Liver (tissue), 9 donors: Measurements from ENCODE around the gene NAV2. TPM values are rescaled to one million over a fixed set of nuclear protein-coding genes. Genes with fewer than 3 reads are reported as not detected.

Experiments
- DNase-seq: peaks from one replicate; pipeline ENCODE4 v3.0.0-alpha.2; 2017; ENCODE audit warnings: low spot score
- H3K27ac ChIP-seq, 2 donors: one replicate each; pipeline ENCODE4 v1.7.0; 2013; ENCODE audit warnings: inconsistent platforms in 2 of 2, low read length in 2 of 2, control low read depth in 1 of 2, low read depth in 1 of 2, mild to moderate bottlenecking in 1 of 2
- H3K27me3 ChIP-seq, 4 donors: one replicate each; pipeline versions ENCODE4 v1.6.1 to v1.7.0; 2013; ENCODE audit warnings: low read length in 3 of 4, inconsistent platforms in 1 of 4, mild to moderate bottlenecking in 1 of 4, moderate library complexity in 1 of 4; ENCODE audit not compliant: control insufficient read depth in 4 of 4, insufficient read depth in 4 of 4
- H3K36me3 ChIP-seq, 4 donors: one replicate each; pipeline versions ENCODE4 v1.6.1 to v1.7.0; 2013; ENCODE audit warnings: low read length in 3 of 4, mild to moderate bottlenecking in 3 of 4, low read depth in 1 of 4, moderate library complexity in 1 of 4; ENCODE audit not compliant: control insufficient read depth in 4 of 4, insufficient read depth in 3 of 4
- H3K4me1 ChIP-seq, 4 donors: one replicate each; pipeline versions ENCODE4 v1.6.1 to v1.7.0; 2013; ENCODE audit warnings: low read length in 3 of 4, mild to moderate bottlenecking in 3 of 4, moderate library complexity in 1 of 4; ENCODE audit not compliant: control insufficient read depth in 4 of 4, insufficient read depth in 4 of 4
- H3K4me3 ChIP-seq, 3 donors: one replicate each; pipeline versions ENCODE4 v1.6.1 to v1.7.0; 2013; ENCODE audit warnings: low read length in 3 of 3, control low read depth in 1 of 3, low read depth in 1 of 3, mild to moderate bottlenecking in 1 of 3
- H3K9ac ChIP-seq, 2 donors: one replicate each; pipeline ENCODE4 v1.7.0; 2013; ENCODE audit warnings: low read length in 2 of 2, mild to moderate bottlenecking in 2 of 2, moderate library complexity in 2 of 2, control low read depth in 1 of 2, low read depth in 1 of 2
- H3K9me3 ChIP-seq, 4 donors: one replicate each; pipeline versions ENCODE4 v1.6.1 to v1.7.0; 2013; ENCODE audit warnings: low read length in 3 of 4; ENCODE audit not compliant: control insufficient read depth in 4 of 4
- EGR1 ChIP-seq, 2 donors: IDR thresholded peaks; 2 replicates each; pipeline ENCODE4 v1.6.1; 2016 to 2018; ENCODE audit warnings: antibody characterized with exemption in 2 of 2, low read depth in 2 of 2
- FOXA1 ChIP-seq: IDR thresholded peaks from 2 replicates; pipeline ENCODE4 v1.6.1; 2016; ENCODE audit warnings: antibody characterized with exemption
- FOXA2 ChIP-seq: IDR thresholded peaks from 2 replicates; pipeline ENCODE4 v1.6.1; 2016; ENCODE audit warnings: antibody characterized with exemption
- GABPA ChIP-seq, 2 donors: IDR thresholded peaks in 1 of 2; conservative IDR thresholded peaks in 1 of 2; 2 replicates each; pipeline ENCODE4 v1.6.1; 2016; ENCODE audit warnings: antibody characterized with exemption in 2 of 2, mild to moderate bottlenecking in 1 of 2, moderate library complexity in 1 of 2
- HNF4A ChIP-seq, 2 donors: conservative IDR thresholded peaks; 2 replicates each; pipeline ENCODE4 v1.6.1; 2016; ENCODE audit warnings: antibody characterized with exemption in 2 of 2, mild to moderate bottlenecking in 2 of 2
- HNF4G ChIP-seq: IDR thresholded peaks from 2 replicates; pipeline ENCODE4 v1.6.1; 2016; ENCODE audit warnings: antibody characterized with exemption
- JUND ChIP-seq, 2 donors: IDR thresholded peaks; 2 replicates each; pipeline ENCODE4 v1.6.1; 2016; ENCODE audit warnings: antibody characterized with exemption in 2 of 2
- RAD21 ChIP-seq, 2 donors: IDR thresholded peaks; 2 replicates each; pipeline ENCODE4 v1.6.1; 2016; ENCODE audit warnings: antibody characterized with exemption in 2 of 2, mild to moderate bottlenecking in 2 of 2
- RXRA ChIP-seq, 2 donors: IDR thresholded peaks; 2 replicates each; pipeline ENCODE4 v1.6.1; 2017 to 2018; ENCODE audit warnings: antibody characterized with exemption in 2 of 2, mild to moderate bottlenecking in 1 of 2
- SP1 ChIP-seq: IDR thresholded peaks from 2 replicates; pipeline ENCODE4 v1.6.1; 2018; ENCODE audit warnings: antibody characterized with exemption, mild to moderate bottlenecking
- TAF1 ChIP-seq: conservative IDR thresholded peaks from 2 replicates; pipeline ENCODE4 v1.6.1; 2016; ENCODE audit warnings: antibody characterized with exemption, mild to moderate bottlenecking
- YY1 ChIP-seq: IDR thresholded peaks from 2 replicates; pipeline ENCODE4 v1.6.1; 2016; ENCODE audit warnings: antibody characterized with exemption, mild to moderate bottlenecking
- WGBS: extraction: QIAGEN DNeasy Blood & Tissue Kit; methylation state at CpG from one replicate; pipeline ENCODE4 v1.1.7; 2013; 5-methylcytosine and 5-hydroxymethylcytosine counted together
- polyA plus RNA-seq, 2 donors: library from polyadenylated mRNA; stranded (reverse) in 1 of 2; unstranded in 1 of 2; fragments of 200-250 nt in 1 of 2; fragments of >200 nt in 1 of 2; fragmentation: Nextera tagmentation in 1 of 2; extraction: Ambion mirVana in 1 of 2; gene quantifications; one replicate each; pipeline versions ENCODE4 v1.2.1 to v1.2.3, GENCODE V29; 2013 to 2015
- total RNA-seq, 2 donors: library from RNA; depleted of rRNA; stranded (reverse); fragments of >200 nt; gene quantifications; one replicate each; pipeline ENCODE4 v1.2.3, GENCODE V29; 2014
- TF ChIP-seq, protein P1 (sequence below): fragments of 150-350 bp; IDR thresholded peaks from 2 replicates; pipeline ENCODE4 v1.5.1; 2017; ENCODE audit warnings: improper control_type of control experiment, low read depth, low read length; ENCODE audit not compliant: missing input control
- TF ChIP-seq, protein P2 (sequence below): IDR thresholded peaks from 2 replicates; pipeline ENCODE4 v1.6.1; 2016; ENCODE audit warnings: antibody characterized with exemption
- TF ChIP-seq, protein P3 (sequence below): IDR thresholded peaks from 2 replicates; pipeline ENCODE4 v1.6.1; 2016; ENCODE audit warnings: antibody characterized with exemption
- TF ChIP-seq, protein P4 (sequence below): IDR thresholded peaks from 2 replicates; pipeline ENCODE4 v1.6.1; 2016; ENCODE audit warnings: antibody characterized with exemption, mild to moderate bottlenecking
- donor health status: healthy.
- donor health status: healthy.
- donor health status: healthy.
- donor health status: healthy.
- donor health status: healthy.

NAV2 gene
- total and polyA plus RNA-seq, 4 donors, result 6.3 to 20.5 (median 11.6) TPM

DNA sequence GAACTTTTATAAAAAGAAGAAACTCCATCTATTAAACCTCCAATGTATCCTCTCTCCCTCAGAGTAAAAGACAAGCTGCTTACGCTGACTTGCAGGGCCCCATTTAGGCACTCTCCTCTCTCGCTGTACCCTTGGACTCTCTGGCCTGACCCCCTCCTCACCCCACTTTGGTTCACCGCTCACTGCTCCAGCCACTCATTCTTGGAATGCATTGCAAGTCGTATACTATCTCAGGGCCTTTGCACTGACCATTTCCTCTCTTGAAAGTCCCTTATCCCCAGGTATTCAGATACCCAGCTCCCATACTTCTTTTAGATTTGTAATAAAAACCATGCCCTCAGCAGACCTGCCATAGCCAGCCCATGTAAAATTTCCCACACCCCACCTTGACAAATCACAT, 308.1 kb downstream of the NAV2 start:
- Histone ChIP-seq H3K36me3 (no peaks in the 10 kb centered on the region), H3K9ac (peak overlapping the region in 1 of 2 donors; percentile 87), H3K27ac (peak overlapping the region; percentile 70 to 81), H3K4me1 (peaks cover 2 to 48% (median 7%) of the 10 kb centered on the region in 4 donors), H3K9me3 (no peaks in the 10 kb centered on the region), H3K27me3 (no peaks in the 10 kb centered on the region), H3K4me3 (no peak overlapping the region)
- 79% methylated on average over 4 of the region's 4 CpGs for WGBS
- TF ChIP-seq TAF1 (no peak), SP1 (no peak), HNF4A (conservative IDR thresholded peaks at IDR 0.05) (no peak), HNF4G (no peak), JUND (IDR thresholded peaks at IDR 0.05) (no peak), YY1 (no peak), FOXA2 (no peak), RAD21 (IDR thresholded peaks at IDR 0.05) (no peak), FOXA1 (no peak), GABPA (IDR thresholded peaks at IDR 0.05 in 1 of 2, conservative IDR thresholded peaks at IDR 0.05 in 1 of 2) (no peak), EGR1 (IDR thresholded peaks at IDR 0.05; ENCODE audit: low read depth in 2 of 2) (no peak), RXRA (IDR thresholded peaks at IDR 0.05) (no peak)
- TF ChIP-seq, protein P1, sequence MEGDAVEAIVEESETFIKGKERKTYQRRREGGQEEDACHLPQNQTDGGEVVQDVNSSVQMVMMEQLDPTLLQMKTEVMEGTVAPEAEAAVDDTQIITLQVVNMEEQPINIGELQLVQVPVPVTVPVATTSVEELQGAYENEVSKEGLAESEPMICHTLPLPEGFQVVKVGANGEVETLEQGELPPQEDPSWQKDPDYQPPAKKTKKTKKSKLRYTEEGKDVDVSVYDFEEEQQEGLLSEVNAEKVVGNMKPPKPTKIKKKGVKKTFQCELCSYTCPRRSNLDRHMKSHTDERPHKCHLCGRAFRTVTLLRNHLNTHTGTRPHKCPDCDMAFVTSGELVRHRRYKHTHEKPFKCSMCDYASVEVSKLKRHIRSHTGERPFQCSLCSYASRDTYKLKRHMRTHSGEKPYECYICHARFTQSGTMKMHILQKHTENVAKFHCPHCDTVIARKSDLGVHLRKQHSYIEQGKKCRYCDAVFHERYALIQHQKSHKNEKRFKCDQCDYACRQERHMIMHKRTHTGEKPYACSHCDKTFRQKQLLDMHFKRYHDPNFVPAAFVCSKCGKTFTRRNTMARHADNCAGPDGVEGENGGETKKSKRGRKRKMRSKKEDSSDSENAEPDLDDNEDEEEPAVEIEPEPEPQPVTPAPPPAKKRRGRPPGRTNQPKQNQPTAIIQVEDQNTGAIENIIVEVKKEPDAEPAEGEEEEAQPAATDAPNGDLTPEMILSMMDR, result no peak
- TF ChIP-seq, protein P2, sequence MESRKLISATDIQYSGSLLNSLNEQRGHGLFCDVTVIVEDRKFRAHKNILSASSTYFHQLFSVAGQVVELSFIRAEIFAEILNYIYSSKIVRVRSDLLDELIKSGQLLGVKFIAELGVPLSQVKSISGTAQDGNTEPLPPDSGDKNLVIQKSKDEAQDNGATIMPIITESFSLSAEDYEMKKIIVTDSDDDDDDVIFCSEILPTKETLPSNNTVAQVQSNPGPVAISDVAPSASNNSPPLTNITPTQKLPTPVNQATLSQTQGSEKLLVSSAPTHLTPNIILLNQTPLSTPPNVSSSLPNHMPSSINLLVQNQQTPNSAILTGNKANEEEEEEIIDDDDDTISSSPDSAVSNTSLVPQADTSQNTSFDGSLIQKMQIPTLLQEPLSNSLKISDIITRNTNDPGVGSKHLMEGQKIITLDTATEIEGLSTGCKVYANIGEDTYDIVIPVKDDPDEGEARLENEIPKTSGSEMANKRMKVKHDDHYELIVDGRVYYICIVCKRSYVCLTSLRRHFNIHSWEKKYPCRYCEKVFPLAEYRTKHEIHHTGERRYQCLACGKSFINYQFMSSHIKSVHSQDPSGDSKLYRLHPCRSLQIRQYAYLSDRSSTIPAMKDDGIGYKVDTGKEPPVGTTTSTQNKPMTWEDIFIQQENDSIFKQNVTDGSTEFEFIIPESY, result no peak
- TF ChIP-seq, protein P3, sequence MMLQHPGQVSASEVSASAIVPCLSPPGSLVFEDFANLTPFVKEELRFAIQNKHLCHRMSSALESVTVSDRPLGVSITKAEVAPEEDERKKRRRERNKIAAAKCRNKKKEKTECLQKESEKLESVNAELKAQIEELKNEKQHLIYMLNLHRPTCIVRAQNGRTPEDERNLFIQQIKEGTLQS, result no peak
- TF ChIP-seq, protein P4, sequence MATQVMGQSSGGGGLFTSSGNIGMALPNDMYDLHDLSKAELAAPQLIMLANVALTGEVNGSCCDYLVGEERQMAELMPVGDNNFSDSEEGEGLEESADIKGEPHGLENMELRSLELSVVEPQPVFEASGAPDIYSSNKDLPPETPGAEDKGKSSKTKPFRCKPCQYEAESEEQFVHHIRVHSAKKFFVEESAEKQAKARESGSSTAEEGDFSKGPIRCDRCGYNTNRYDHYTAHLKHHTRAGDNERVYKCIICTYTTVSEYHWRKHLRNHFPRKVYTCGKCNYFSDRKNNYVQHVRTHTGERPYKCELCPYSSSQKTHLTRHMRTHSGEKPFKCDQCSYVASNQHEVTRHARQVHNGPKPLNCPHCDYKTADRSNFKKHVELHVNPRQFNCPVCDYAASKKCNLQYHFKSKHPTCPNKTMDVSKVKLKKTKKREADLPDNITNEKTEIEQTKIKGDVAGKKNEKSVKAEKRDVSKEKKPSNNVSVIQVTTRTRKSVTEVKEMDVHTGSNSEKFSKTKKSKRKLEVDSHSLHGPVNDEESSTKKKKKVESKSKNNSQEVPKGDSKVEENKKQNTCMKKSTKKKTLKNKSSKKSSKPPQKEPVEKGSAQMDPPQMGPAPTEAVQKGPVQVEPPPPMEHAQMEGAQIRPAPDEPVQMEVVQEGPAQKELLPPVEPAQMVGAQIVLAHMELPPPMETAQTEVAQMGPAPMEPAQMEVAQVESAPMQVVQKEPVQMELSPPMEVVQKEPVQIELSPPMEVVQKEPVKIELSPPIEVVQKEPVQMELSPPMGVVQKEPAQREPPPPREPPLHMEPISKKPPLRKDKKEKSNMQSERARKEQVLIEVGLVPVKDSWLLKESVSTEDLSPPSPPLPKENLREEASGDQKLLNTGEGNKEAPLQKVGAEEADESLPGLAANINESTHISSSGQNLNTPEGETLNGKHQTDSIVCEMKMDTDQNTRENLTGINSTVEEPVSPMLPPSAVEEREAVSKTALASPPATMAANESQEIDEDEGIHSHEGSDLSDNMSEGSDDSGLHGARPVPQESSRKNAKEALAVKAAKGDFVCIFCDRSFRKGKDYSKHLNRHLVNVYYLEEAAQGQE, result no peak
- no peak for DNase-seq

DNA sequence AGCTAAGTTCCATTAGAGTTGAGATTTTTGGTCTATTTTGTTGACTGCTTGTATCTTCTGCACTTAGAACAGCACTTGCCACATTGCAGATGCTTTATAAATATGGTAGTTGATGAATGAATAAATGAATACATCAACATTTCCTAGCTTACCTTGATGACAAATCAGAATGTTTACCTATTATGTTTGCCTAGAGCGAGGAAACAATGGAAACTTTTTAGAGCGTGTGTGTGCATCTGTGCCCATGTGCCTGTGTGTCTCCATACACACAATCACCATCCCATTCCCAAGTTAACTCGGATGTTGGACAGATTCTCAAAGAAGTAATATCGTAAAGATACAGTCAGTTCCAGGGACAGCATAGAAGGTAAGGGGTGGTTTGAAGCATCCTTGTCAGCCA, 308.6 kb downstream of the NAV2 start:
- Histone ChIP-seq H3K27me3 (no peaks in the 10 kb centered on the region), H3K4me3 (no peak overlapping the region), H3K9ac (no peak overlapping the region), H3K27ac (peak overlapping the region; percentile 86 to 88), H3K36me3 (no peaks in the 10 kb centered on the region), H3K4me1 (peaks cover 2 to 49% (median 7%) of the 10 kb centered on the region in 4 donors), H3K9me3 (no peaks in the 10 kb centered on the region)
- no peak for DNase-seq
- TF ChIP-seq YY1 (peak; percentile 15), EGR1 (IDR thresholded peaks at IDR 0.05; ENCODE audit: low read depth in 2 of 2) (no peak)
- 88% methylated on average over 4 of the region's 4 CpGs for WGBS
